HG03025 (cell line): ENCODE results near the gene HAND1.
"Not testable (repeated sequence)": the region's sequence is repeated elsewhere in the genome, so short reads cannot be mapped to it uniquely, and the experiment has no call there.

Experiments
- ATAC-seq: cut with Tn5 transposase; IDR thresholded peaks from one replicate; pipeline ENCODE4 v1.9.1; 2021; ENCODE audit warnings: mild to moderate bottlenecking, moderate library complexity; ENCODE audit not compliant: unreplicated experiment, low FRiP score

The HAND1 gene

GRCh38 chr5:154478224-154478565, at the start of gene HAND1:
Gene HAND1, minus strand, starts transcription at chr5:154478227. Its CDS starts 219 bp downstream, at chr5:154478008.
- ATAC-seq, result no peak

- ATAC-seq, result no peak
These were observed 48.5 kb upstream of the HAND1 start for GRCh38 chr5:154526231-154527226.

- no peak for ATAC-seq
These were observed 46.8 kb upstream of the HAND1 start for GRCh38 chr5:154524859-154525258.

GRCh38 chr5:154524181-154524580, 46.2 kb upstream of the HAND1 start:
- ATAC-seq, result no peak

GRCh38 chr5:154523709-154524108, 45.7 kb upstream of the HAND1 start:
- ATAC-seq, result no peak

GRCh38 chr5:154523104-154523503, 45.1 kb upstream of the HAND1 start:
- no peak for ATAC-seq

GRCh38 chr5:154522284-154522683, 44.3 kb upstream of the HAND1 start:
- no peak for ATAC-seq

- ATAC-seq, result no peak
These were observed 43.7 kb upstream of the HAND1 start for GRCh38 chr5:154521756-154522155.

GRCh38 chr5:154520861-154521453, 42.9 kb upstream of the HAND1 start:
- ATAC-seq, result no peak

- ATAC-seq, result no peak
These were observed 41.3 kb upstream of the HAND1 start for GRCh38 chr5:154519359-154519758.

GRCh38 chr5:154518438-154518867, 40.4 kb upstream of the HAND1 start:
- ATAC-seq, result no peak

GRCh38 chr5:154517810-154518437, 39.9 kb upstream of the HAND1 start:
- no peak for ATAC-seq

- no peak for ATAC-seq
These were observed 39.2 kb upstream of the HAND1 start for GRCh38 chr5:154517181-154517580.

- no peak for ATAC-seq
These were observed 38.4 kb upstream of the HAND1 start for GRCh38 chr5:154516475-154516874.

GRCh38 chr5:154515488-154515887, 37.5 kb upstream of the HAND1 start:
- ATAC-seq, result not testable (repeated sequence)

GRCh38 chr5:154514331-154514730, 36.3 kb upstream of the HAND1 start:
- ATAC-seq, result peak; percentile 40

GRCh38 chr5:154513669-154514084, 35.6 kb upstream of the HAND1 start:
- ATAC-seq, result no peak

GRCh38 chr5:154511984-154512383, 34.0 kb upstream of the HAND1 start:
- no peak for ATAC-seq

- no peak for ATAC-seq
These were observed 31.9 kb upstream of the HAND1 start for GRCh38 chr5:154509784-154510555.

- no peak for ATAC-seq
These were observed 30.1 kb upstream of the HAND1 start for GRCh38 chr5:154508114-154508513.

GRCh38 chr5:154506716-154507080, 28.7 kb upstream of the HAND1 start:
- ATAC-seq, result no peak
